ENCODE data around the gene SYNGR4.

Gene SYNGR4

GRCh38 chr19:48415806-48416221, 51.6 kb downstream of the SYNGR4 start:
- Histone ChIP-seq H3K36me3 (no peaks in the 10 kb centered on the region), H3K4me3 (ENCODE audit: low read depth, low read length) (no peak overlapping the region), H3K9me3 (no peaks in the 10 kb centered on the region), H3K27me3 (peaks cover 5% of the 10 kb centered on the region), H3K4me1 (no peaks in the 10 kb centered on the region)
- TF ChIP-seq CTCF (IDR thresholded peaks at IDR 0.05; ENCODE audit: low read depth, low read length), result no peak
- DNase-seq, result no peak

GRCh38 chr19:48417421-48417820, 53.3 kb downstream of the SYNGR4 start:
- Histone ChIP-seq H3K27me3 (peaks cover 5% of the 10 kb centered on the region), H3K4me1 (no peaks in the 10 kb centered on the region), H3K9me3 (no peaks in the 10 kb centered on the region), H3K4me3 (ENCODE audit: low read depth, low read length) (no peak overlapping the region), H3K36me3 (no peaks in the 10 kb centered on the region)
- no peak for DNase-seq
- TF ChIP-seq CTCF (IDR thresholded peaks at IDR 0.05; ENCODE audit: low read depth, low read length), result no peak

GRCh38 chr19:48418317-48419064, 54.3 kb downstream of the SYNGR4 start:
- H3K9me3 ChIP-seq, result no peaks in the 10 kb centered on the region
- H3K36me3 ChIP-seq, result no peaks in the 10 kb centered on the region
- TF ChIP-seq CTCF (IDR thresholded peaks at IDR 0.05; ENCODE audit: low read depth, low read length), result no peak
- no peak for DNase-seq
- peaks cover 5% of the 10 kb centered on the region for H3K27me3 ChIP-seq
- no peak overlapping the region for H3K4me3 ChIP-seq (ENCODE audit: low read depth, low read length)
- H3K4me1 ChIP-seq, result no peaks in the 10 kb centered on the region

- Histone ChIP-seq H3K36me3 (no peaks in the 10 kb centered on the region), H3K27me3 (peaks cover 5% of the 10 kb centered on the region), H3K9me3 (no peaks in the 10 kb centered on the region), H3K4me1 (no peaks in the 10 kb centered on the region), H3K4me3 (ENCODE audit: low read depth, low read length) (no peak overlapping the region)
- no peak for TF ChIP-seq CTCF (IDR thresholded peaks at IDR 0.05; ENCODE audit: low read depth, low read length)
- DNase-seq, result peak; percentile 82
Observed at GRCh38 chr19:48419158-48419920, 55.2 kb downstream of the SYNGR4 start.

GRCh38 chr19:48421548-48421947, 57.4 kb downstream of the SYNGR4 start:
- Histone ChIP-seq H3K36me3 (no peaks in the 10 kb centered on the region), H3K4me1 (no peaks in the 10 kb centered on the region), H3K9me3 (no peaks in the 10 kb centered on the region), H3K27me3 (no peaks in the 10 kb centered on the region), H3K4me3 (ENCODE audit: low read depth, low read length) (no peak overlapping the region)
- DNase-seq, result no peak
- no peak for TF ChIP-seq CTCF (IDR thresholded peaks at IDR 0.05; ENCODE audit: low read depth, low read length)

- no peaks in the 10 kb centered on the region for H3K9me3 ChIP-seq
- no peaks in the 10 kb centered on the region for H3K4me1 ChIP-seq
- no peak overlapping the region for H3K4me3 ChIP-seq (ENCODE audit: low read depth, low read length)
- no peaks in the 10 kb centered on the region for H3K36me3 ChIP-seq
- no peak for DNase-seq
- no peak for TF ChIP-seq CTCF (IDR thresholded peaks at IDR 0.05; ENCODE audit: low read depth, low read length)
- H3K27me3 ChIP-seq, result no peaks in the 10 kb centered on the region
Observed at GRCh38 chr19:48424694-48425219, 60.6 kb downstream of the SYNGR4 start.
